RPMI7951 (cell line): ENCODE results near the gene CDKN2D. TPM values are rescaled to one million over a fixed set of nuclear protein-coding genes. Genes with fewer than 3 reads are reported as not detected.
"Not testable (repeated sequence)": the region's sequence is repeated elsewhere in the genome, so short reads cannot be mapped to it uniquely, and the experiment has no call there.

Source experiments
- DNase-seq: peaks from one replicate; pipeline ENCODE4 v3.0.0-alpha.2; 2012; ENCODE audit warnings: low read depth
- total RNA-seq: library from RNA; depleted of rRNA; stranded (reverse); fragments of >200 nt; shearing (Covaris generic); gene quantifications from 2 replicates; pipeline ENCODE4 v1.2.3, GENCODE V29; 2014

Gene CDKN2D
- total RNA-seq, 1 experiment from 2014 or later, result 32.9 TPM

DNA sequence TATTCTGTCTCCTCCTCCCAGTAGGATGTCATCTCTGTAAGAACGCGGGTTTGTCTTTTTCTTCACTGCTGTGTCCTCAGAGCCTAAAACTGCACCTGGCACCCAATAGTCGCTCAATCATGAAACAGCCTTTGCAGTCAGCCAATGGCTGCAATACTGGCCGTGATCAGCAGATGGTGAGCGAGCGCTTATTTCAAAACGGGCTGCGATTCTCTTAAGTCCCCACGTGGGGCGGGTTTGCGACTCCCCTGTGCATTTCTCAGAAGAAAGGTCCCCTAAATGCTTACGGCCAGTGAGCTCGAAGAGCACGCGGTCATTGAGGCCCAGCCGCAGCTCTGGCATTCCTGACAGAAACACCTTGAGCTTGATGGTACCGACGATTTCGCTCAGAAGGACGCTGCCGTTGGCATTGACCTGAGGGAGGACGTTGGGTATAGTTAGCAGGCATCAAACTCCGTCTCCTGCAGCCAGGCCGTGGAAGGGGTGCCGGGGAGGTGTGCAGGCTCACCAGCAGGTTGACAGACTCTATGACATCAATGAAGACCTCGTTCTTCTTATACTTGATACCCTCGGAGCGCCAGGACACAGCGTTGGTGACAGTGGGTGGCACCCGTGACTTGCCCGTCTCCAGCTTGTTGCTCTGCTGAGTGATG lies 12.3 kb upstream of the CDKN2D start:
- peak; percentile 86 for DNase-seq

GRCh38 chr19:10577951-10578350 lies 9.2 kb upstream of the CDKN2D start:
- no peak for DNase-seq

DNA sequence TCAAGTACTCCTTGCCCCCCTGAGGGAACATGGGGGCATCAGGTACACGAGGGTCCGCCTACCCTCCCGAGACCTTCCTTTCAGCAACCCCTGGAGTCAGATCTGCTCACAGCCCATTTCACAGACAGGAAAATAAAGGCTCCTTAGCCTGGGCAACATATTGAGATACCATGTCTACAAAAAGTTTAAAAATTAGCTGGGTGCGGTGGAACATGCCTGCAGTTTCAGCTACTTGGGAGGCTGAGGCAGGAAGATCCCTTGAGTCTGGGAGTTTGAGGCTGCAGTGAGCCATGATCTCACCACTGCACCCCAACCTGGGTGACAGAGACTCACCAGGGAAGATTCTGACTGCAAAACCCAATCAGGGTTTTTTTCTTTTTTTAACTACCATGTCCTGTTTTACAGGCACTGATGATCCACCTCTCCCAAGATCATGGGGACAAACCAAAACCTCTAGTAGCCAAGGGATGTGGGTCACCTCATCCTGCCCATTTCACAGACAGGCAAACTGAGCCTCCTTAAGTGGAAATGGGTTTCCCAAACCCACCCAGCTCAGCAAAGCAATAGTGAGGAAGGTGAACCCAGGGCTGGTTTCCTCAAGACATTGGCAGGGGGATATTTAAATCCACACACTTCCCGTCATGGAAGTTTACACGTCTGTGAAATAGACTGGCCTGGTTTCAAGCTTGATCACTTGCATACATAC lies 6.4 kb upstream of the CDKN2D start:
- no peak for DNase-seq

DNA sequence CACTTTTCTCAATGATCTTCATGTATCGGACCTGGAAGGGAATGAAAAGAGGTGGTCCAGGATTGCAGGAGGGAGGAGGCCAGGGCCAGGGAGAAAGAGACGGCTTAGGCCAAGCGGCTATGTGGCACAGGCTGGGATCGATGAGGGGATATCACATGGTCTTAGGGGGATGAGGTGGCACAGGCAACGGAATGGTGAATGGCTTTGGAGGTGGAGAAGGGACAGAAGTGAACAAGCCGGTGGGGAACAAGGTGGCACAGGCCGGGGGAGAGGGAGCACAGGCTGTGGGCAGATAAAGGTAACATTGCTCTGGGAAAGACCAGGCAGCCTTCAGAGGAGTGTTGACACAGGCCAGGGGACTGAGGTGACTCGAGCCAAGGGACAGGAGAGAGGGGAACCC lies 5.7 kb upstream of the CDKN2D start:
- DNase-seq, result no peak

GRCh38 chr19:10573793-10574192 lies 5.0 kb upstream of the CDKN2D start:
- DNase-seq, result not testable (repeated sequence)

DNA sequence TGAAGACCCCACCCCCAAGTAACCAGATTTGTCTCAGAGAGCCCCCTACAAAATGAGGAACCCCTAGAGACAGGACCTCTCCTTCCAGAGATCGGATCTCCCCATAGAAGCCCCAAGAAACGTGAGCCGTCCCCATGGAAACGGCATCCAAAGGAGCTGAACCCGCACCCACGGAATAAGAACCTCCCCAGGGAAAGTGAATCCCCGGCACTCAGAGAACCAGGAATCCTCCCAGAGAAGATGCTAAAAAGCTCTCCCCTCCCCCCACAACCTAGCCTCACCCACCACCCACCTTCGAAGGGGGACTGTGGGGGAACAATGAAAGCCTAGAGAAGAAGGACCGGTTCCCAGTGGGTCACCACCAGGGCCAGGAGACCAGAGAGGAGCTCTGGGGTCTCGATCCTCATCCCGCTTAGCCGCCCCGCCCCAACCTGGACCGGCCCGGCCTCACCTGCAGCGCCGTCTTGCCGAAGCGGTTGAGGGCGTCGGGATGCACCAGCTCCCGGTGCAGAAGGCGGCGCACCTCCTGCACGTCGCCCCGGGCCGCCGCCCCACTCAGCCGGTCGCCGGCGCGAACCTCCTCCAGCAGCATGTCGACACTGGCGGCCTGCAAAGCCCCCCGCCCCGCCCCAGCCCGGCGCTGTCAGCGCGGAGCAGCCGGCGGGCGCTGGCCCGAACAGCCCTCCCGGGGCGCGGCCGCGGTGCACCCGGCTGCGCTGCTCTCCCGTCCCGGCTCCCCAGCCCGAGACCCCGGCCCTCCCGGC lies 535 bp downstream of the CDKN2D start:
- DNase-seq, result no peak

DNA sequence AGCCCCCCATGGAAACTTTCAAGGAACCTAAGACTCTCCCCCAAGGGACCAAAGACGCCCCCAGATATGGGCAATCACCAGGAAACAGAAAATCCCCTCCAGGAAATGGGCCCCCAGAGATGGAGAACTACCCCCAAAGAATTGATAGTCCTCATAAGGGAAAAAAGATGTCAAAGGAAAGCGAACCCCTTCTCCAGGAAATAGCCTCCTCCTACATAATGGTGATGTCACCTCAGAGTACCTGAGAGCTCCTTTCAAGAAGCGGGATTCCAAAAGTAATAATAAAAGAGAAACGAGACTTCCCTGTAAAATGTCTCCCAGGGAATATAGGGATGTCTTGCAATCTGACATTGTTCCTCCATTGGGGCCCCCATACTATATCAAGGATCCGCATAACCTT lies 1.1 kb downstream of the CDKN2D start:
- no peak for DNase-seq

DNA sequence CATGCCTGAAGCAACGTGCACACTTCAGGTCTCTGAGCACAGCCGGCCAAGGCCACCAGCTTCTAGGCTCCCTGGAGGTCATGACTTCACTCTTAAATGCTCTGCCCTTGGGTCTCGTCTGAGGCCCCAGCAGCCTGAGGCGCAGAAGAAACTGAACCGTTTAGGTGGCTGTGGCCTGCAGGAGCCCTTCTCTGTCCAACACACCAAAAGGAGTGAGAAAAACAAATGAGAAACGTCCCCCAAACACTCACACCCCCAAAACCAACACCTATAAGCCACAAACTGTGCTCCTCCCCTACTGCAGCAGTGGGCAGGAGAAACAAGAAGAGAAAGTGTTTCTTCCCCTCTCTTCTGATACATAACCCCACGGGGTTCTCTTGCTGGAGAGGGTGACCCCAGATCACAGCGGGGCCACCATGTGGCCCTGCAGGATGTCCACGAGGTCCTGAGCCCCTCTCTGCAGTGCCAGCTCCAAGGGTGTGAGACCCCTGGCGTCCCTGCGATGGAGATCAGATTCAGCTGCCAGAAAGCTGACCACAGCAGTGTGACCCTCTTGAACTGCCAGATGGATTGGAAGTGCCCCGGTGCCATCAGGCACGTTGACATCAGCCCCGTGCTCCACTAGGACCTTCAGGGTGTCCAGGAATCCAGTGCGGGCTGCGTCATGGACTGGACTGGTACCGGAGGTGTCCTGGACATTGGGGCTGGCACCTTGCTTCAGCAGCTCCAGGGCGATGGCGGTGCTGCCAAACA lies 1.9 kb downstream of the CDKN2D start:
- DNase-seq, result no peak

DNA sequence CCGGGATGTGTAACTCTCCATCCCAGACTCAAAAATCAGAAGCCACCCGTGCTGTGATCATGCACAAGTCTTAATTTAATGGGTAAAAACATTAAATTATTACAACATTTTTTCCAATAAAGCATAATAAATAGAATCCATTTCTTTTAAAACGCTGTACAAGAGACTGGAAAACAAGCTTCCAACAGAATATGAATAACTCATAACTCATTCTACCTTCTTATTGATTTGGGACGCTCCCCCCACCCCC lies 2.4 kb downstream of the CDKN2D start:
- DNase-seq, result no peak

DNA sequence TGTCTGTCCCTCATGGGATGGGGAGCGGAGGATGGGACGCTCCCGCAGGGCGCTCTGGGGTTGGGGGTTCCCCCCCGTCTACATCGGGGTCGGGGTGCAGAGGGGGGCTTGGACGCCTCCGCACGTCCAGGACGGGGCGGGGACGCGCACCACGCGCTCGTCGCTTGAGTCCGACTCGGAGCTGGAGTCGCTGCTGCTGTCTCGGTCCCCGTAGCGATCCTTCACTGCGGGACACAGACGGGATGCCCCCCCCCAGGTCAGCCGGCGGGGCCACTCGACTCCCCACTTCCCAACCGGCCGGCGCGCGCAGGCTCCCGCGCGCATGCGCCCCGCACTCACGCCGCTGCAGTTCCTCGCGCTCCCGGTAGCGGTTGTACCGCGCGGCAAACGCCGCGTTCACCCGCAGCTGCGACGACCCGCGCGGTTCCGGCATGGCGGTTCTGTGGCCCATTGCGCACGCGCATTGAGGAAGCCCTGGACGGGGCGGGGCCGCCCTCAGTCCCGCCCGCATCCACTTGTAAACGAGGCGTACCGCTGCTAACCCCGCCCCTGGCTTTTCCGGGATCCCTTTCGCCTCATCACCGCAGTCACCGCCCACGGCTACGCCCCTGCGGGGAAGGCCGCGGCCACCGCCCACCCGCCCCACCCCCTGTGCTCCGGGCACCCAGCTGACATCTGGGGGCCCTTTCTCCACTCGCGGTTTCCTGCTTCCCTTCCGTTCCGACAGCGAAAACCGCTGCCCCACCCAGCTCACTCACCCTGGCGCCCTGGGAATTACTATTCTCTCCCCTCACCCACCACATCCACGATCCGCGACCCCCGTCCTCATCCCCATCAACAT lies 3.0 kb downstream of the CDKN2D start, which contains the start of gene KRI1:
TSS of gene KRI1 (minus strand) at position 444 of the 841 bp plus-strand sequence. CDS start at position 433, 11 bp downstream.
- DNase-seq, result peak; percentile 96

DNA sequence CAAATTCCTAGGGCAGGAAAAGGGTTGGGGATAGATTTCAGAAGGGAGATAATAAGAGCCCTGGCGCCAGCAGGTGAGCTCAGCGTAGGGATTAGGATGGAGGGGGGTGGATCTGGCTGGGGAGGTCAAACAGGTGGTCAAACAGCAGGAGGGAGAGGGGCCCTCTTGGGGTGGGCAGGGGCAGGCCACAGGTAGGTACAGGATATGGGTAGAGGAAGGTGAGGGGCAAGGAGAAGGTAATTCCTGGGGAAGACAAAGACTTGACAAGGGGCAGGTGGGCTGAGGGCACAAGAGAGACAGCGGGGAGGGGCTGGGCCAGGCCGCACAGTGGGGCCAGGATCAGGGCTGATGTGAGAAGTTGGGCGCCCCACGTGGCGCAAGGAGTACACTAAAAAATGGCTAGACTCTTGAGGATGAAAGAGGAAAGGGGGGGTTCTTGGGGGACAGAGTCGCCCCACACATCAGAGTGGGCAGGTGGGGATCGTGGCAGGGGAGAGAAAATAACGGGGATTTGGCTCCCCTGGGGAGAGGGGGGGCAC lies 3.7 kb downstream of the CDKN2D start:
- DNase-seq, result peak; percentile 41

- no peak for DNase-seq
Observed at GRCh38 chr19:10562609-10563008, 6.2 kb downstream of the CDKN2D start.

DNA sequence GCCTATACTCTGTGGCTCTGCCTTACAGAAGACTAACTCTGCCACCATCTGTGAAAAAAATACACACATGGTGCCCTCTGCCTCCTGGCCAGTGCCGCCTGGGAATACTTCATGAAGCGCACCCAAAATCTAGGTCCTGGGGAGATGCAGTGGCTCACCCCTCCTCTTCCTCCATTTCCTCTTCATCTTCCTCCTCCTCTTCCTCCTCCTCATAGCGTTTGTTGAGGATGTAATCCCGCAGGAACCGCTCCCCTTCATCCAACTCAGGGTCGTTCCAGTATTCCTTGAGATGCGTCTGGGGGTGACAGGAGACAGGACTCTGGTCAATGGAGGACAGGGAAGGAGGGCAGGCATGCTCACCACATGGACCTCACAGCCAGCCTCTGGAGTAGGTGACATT lies 8.6 kb downstream of the CDKN2D start:
- DNase-seq, result no peak

GRCh38 chr19:10557603-10558197 lies 11.1 kb downstream of the CDKN2D start:
- no peak for DNase-seq

DNA sequence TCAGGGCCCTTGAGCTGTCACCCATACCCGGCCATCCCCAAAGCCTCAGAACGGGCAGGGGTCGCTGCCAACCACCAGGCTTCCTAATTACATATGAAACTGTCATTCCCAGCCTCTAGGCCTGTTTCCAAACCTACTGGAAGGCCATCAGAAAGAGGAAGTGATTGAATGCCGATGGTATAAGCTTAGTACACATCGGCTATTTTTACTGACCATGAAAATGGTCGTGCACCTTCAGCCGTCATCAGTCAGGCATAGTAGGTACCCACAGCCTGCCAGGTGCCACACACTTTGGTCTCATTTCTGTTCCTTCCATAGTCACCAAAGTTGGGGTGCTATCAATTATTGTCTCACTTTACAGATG lies 13.2 kb downstream of the CDKN2D start:
- DNase-seq, result no peak

- DNase-seq, result no peak
Observed at GRCh38 chr19:10554760-10555609, 13.8 kb downstream of the CDKN2D start.

DNA sequence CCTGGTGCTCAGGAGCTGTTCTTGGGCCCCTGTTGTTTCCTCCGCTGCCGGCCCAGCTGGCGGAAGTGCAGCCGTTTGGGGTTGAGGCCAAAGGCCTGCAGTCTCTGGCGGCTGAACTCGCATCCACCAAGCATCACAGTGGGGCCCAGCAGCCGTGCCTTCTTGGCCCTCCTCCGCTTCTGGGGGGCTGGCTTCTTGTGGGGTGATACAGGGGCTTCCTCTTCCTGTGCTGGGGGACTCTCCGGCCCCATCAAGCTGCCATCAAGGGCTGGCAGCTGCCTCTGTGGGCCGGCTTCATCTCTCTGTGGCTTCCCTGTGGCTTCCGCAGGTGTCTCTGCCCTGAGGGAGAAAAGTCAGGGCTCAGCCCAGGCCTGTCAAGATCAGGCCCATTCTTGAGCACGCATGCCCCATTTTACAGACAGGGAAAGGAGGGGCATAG lies 14.8 kb downstream of the CDKN2D start:
- DNase-seq, result no peak

DNA sequence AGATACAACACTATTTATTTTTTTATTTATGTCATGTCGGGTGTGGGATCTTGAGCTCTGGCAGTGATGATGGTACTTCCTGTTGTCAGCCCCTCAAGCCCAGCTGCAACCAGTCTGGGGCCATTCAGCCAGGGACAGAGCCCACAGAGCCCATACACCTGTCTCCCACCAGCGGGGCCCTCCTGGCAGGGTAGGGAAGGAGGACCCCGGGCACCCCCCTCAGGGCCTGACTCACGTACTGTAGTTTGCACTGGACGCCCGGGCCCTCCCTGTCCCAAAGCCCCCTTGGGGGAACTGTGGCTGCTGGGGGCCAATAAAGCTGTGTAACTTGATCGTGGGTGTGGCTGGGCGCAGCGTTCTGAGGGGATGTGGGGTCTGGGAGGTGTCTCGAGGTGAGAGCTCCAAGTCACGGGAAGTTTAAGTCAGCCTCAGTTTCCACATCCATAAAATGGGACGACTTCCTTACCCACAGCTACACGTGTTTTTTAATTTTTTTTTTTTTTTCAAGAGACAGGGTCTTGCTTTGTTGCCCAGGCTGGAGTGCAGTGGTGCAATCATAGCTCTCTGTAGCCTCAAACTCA lies 15.6 kb downstream of the CDKN2D start:
- no peak for DNase-seq

DNA sequence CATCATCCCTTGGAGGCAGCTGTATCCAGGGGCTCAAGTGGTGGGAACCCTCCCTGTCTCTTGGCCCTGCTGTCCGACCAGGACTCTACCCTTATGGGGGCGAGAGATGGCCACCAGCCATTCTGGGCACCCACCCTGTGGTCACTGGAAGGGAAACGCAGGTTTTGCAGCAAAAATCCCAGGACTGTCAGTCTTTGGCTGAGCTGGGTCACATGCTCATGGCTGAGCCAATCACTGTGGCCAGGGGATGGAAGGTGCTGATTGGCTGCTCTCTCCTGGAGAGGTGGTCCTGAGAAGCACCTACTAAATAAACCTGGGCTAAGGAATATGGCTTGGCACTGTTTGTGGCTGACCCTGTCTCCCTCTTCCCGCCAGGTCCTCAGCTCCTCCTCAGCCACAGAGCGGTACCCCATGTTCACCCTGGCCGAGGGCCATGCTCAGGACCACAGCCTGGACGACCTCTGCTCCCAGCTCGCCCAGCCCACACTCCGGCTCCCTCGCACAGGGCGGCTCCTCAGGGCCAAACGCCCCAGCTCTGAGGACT lies 16.2 kb downstream of the CDKN2D start:
- DNase-seq, result no peak
